ENCODE measurements around the gene GNB3. TPM values are rescaled to one million over a fixed set of nuclear protein-coding genes. Genes with fewer than 3 reads are reported as not detected.

Gene GNB3
- total RNA-seq, 2 donors from 2014 or later = 0.62 to 0.72 TPM

DNA sequence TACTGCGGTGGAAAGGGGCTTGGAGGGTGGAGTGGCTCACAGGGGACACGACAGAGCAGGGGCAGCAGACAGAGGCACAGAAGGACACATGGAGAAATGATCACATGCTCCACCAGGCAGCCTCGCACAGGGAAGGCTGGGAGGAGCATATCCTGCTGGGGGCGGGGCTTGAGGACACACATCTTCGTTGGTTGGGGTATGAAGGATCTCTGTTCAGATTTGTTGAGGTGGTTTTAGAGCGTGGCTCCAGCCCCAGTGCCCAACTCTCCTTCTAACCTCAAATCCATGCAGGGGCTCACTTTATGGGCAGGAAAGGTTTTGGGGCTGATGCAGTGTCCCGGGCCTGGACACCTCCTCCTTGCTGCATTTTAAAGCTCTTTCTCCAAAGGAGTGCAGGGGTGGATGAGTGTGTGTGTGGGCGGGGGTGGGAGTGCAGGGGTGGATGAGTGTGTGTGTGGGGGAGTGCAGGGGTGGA, 13.3 kb upstream of the GNB3 start:
- Histone ChIP-seq H3K9ac (ENCODE audit: low read depth in 2 of 2, low read length in 2 of 2) (no peak overlapping the region), H3K9me3 (no peaks in the 10 kb centered on the region), H3K4me3 (no peak overlapping the region), H3K27ac (no peak overlapping the region), H3K36me3 (no peaks in the 10 kb centered on the region), H3K27me3 (peaks cover 23% of the 10 kb centered on the region), H3K4me1 (no peaks in the 10 kb centered on the region)
- peak; percentile 86 for DNase-seq
- TF ChIP-seq, protein P1, sequence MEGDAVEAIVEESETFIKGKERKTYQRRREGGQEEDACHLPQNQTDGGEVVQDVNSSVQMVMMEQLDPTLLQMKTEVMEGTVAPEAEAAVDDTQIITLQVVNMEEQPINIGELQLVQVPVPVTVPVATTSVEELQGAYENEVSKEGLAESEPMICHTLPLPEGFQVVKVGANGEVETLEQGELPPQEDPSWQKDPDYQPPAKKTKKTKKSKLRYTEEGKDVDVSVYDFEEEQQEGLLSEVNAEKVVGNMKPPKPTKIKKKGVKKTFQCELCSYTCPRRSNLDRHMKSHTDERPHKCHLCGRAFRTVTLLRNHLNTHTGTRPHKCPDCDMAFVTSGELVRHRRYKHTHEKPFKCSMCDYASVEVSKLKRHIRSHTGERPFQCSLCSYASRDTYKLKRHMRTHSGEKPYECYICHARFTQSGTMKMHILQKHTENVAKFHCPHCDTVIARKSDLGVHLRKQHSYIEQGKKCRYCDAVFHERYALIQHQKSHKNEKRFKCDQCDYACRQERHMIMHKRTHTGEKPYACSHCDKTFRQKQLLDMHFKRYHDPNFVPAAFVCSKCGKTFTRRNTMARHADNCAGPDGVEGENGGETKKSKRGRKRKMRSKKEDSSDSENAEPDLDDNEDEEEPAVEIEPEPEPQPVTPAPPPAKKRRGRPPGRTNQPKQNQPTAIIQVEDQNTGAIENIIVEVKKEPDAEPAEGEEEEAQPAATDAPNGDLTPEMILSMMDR (IDR thresholded peaks at IDR 0.05) = no peak
- intact Hi-C loops (cut with DNase I) = loop anchor here (5.0 kb wide), 1 partner anchor 75 kb away; the partner anchor contains the start of gene MLF2

DNA sequence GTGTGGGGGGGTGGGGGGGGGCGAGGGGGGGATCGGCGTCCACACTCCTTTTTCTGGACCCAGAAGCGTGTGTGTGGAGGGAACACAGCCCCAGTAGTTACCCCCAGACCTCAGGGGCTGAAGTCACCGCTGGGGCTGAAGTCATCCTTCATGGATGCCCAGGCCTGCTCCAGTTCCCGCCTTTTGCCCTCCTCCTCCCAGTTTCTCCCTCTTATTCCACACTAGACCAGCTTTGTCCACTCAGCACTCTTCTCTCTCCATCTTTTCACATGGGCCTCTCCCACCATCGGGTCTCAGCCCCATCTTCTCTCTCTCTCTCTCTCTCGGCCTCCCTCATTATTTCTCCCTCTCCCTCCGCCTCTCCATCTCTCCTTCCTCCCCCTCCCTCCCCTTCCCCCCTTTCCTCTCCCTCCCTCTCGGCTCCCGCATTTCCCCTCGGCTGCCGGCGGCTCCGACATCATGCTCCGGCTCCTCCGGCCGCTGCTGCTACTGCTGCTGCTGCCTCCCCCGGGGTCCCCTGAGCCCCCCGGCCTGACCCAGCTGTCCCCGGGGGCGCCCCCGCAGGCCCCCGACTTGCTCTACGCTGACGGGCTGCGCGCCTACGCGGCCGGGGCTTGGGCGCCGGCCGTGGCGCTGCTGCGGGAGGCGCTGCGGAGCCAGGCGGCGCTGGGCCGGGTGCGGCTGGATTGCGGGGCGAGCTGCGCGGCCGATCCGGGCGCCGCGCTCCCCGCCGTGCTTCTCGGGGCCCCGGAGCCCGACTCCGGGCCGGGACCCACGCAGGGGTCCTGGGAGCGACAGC, 12.5 kb upstream of the GNB3 start, which contains the start of gene P3H3:
P3H3 (plus strand) TSS at position 426 of the 799 bp plus-strand sequence; CDS start at position 460, 34 bp downstream.
- H3K9ac ChIP-seq (ENCODE audit: low read depth in 2 of 2, low read length in 2 of 2) = peak within 1 kb of the TSS; percentile 77 to 80
- no peaks in the 10 kb centered on the region for H3K4me1 ChIP-seq

DNA sequence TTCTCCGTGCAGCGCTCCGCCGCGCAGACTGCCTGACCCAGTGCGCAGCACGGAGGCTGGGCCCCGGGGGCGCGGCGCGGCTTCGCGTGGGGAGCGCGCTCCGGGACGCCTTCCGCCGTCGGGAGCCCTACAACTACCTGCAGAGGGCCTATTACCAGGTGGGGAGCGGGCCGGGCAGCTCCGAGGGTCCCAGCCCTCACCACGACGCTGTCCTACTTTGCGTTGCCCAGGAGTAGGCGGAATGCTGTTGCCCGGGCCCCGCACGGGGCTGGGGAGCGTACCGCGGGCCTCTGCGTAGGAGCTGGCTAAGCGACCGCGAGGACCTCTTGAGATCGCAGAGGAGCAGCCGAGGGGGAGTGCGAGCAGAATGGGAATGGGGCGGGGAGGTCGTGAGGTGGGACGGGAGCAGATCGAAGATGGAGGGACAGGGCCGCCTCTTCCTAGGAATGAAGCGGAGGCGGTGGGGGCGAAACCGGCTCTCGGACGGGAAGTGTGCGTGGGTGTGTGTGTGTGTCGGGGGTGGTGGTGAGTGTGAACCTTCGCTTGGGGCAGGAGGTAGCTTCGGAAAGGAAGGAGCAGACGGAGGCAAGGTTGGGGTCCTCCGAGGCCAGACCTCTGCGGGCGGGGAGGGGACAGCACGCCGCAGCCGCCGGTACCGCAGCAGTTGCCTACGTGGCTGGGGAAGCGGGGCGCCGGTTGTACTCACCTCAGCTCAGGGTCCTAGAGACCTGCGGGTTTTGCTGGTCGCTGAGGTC, 11.8 kb upstream of the GNB3 start:
- Histone ChIP-seq H3K36me3 (no peaks in the 10 kb centered on the region), H3K9me3 (no peaks in the 10 kb centered on the region), H3K27ac (no peak overlapping the region), H3K4me1 (no peaks in the 10 kb centered on the region), H3K4me3 (peak overlapping the region; percentile 53), H3K9ac (ENCODE audit: low read depth in 2 of 2, low read length in 2 of 2) (peak overlapping the region; percentile 77 to 80), H3K27me3 (peaks cover 16% of the 10 kb centered on the region)
- TF ChIP-seq, protein P1 (IDR thresholded peaks at IDR 0.05) = no peak
- intact Hi-C loops (cut with DNase I) = loop anchor here (5.0 kb wide), 1 partner anchor 77 kb away; the partner anchor contains the start of gene MLF2
- DNase-seq = no peak

More for the DNA sequence above, 12.5 kb upstream of the GNB3 start, which contains the start of gene P3H3:
- Histone ChIP-seq H3K4me3 (peak within 1 kb of the TSS; percentile 53), H3K27ac (no peak within 1 kb of the TSS), H3K9me3 (no peaks in the 10 kb centered on the region), H3K36me3 (no peaks in the 10 kb centered on the region), H3K27me3 (peaks cover 20% of the 10 kb centered on the region)
- intact Hi-C loops (cut with DNase I) = loop anchor here (5.0 kb wide), 1 partner anchor 76 kb away; the partner anchor contains the start of gene MLF2
- TF ChIP-seq, protein P1 (IDR thresholded peaks at IDR 0.05) = no peak
- no peak for DNase-seq

DNA sequence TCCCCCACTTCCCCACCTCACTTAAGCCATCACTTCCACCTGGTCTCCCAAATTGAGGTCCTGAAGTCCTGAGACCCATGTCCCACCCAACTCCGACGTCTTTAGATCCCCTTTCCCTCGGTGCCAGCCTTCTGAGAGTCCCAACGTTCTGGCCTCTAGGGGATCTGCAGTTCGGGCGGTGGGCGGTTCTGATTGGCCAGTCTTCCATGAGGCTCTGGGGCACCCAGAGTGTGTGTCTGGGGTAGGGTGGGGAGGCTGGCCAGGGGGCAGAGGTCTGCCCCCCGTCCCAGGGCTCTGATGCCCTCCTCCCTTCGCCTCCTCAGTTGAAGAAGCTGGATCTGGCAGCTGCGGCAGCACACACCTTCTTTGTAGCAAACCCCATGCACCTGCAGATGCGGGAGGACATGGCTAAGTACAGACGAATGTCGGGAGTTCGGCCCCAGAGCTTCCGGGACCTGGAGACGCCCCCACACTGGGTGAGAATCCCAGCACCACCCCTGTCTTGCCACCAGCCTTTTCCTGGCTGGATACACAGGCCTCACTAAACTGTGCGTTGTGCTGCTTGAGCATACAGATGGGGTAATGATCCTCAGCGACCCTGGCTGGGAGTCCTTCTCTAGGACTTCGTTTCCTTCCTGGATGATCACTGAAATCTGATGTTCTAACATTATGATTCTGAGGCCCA, 11.0 kb upstream of the GNB3 start:
- Histone ChIP-seq H3K9me3 (no peaks in the 10 kb centered on the region), H3K4me3 (peak overlapping the region; percentile 53), H3K4me1 (no peaks in the 10 kb centered on the region), H3K27ac (no peak overlapping the region), H3K27me3 (peaks cover 16% of the 10 kb centered on the region), H3K36me3 (no peaks in the 10 kb centered on the region), H3K9ac (ENCODE audit: low read depth in 2 of 2, low read length in 2 of 2) (peak overlapping the region; percentile 77 to 80)
- no peak for DNase-seq
- TF ChIP-seq, protein P1 (IDR thresholded peaks at IDR 0.05) = no peak
- intact Hi-C loops (cut with DNase I) = loop anchor here (5.0 kb wide), 1 partner anchor 77 kb away; the partner anchor contains the start of gene MLF2
